GM12878 (cell line): Measurements from ENCODE around the gene WAS. TPM values are rescaled to one million over a fixed set of nuclear protein-coding genes. Genes with fewer than 3 reads are reported as not detected.

ENCODE experiments used
- ATF2 ChIP-seq: IDR thresholded peaks from 2 replicates; pipeline ENCODE4 v1.6.1; 2012; ENCODE audit warnings: low read length, inconsistent platforms
- BRCA1 ChIP-seq: IDR thresholded peaks from 2 replicates; pipeline ENCODE4 v1.6.1; 2011; ENCODE audit warnings: low read depth, low read length, improper control_type of control experiment
- GABPA ChIP-seq: IDR thresholded peaks from 2 replicates; pipeline ENCODE4 v1.6.1; 2014; ENCODE audit warnings: antibody characterized with exemption, low read depth, mild to moderate bottlenecking, inconsistent platforms
- KDM1A ChIP-seq: fragments of 200-600 bp; sonication (generic); IDR thresholded peaks from 2 replicates; pipeline ENCODE4 v1.6.1; 2016; ENCODE audit warnings: borderline replicate concordance
- MYB ChIP-seq: fragments of 150-350 bp; IDR thresholded peaks from 2 replicates; pipeline ENCODE4 v1.6.1; 2014; ENCODE audit warnings: mild to moderate bottlenecking, low read depth, low read length, borderline replicate concordance
- PAX5 ChIP-seq: IDR thresholded peaks from 2 replicates; pipeline ENCODE4 v1.6.1; 2011; ENCODE audit warnings: low read depth, low read length, borderline replicate concordance
- REST ChIP-seq: IDR thresholded peaks from 2 replicates; pipeline ENCODE4 v1.6.1; 2012; ENCODE audit warnings: mild to moderate bottlenecking, low read depth, low read length
- SPI1 ChIP-seq: IDR thresholded peaks from 2 replicates; pipeline ENCODE4 v1.6.1; 2011; ENCODE audit warnings: low read depth, mild to moderate bottlenecking, low read length, moderate library complexity, borderline replicate concordance; ENCODE audit not compliant: insufficient read depth
- STAT3 ChIP-seq: IDR thresholded peaks from 2 replicates; pipeline ENCODE4 v1.6.1; 2011; ENCODE audit warnings: low read depth, low read length, improper control_type of control experiment
- TAF1 ChIP-seq: IDR thresholded peaks from 2 replicates; pipeline ENCODE4 v1.6.1; 2011; ENCODE audit warnings: mild to moderate bottlenecking, low read depth, low read length, borderline replicate concordance
- ZBTB4 ChIP-seq: fragments of 450-650 bp; formaldehyde crosslinking; IDR thresholded peaks from 2 replicates; pipeline ENCODE4 v1.4.0; 2022; ENCODE audit warnings: mild to moderate bottlenecking, moderate library complexity
- polyA plus RNA-seq, 11 experiments: library from polyadenylated mRNA; depleted of rRNA in 4 of 11; unstranded in 6 of 11; stranded (reverse) in 5 of 11; fragments of >200 nt; fragmentation: Nextera tagmentation in 4 of 11; fragmentation: Illumina TruSeq in 1 of 11; extraction: Ambion mirVana in 4 of 11; extraction: Trizol in 1 of 11; gene quantifications; 1 replicate in 1 of 11; 2 replicates in 10 of 11; pipeline versions ENCODE4 v1.2.1 to v1.2.3, GENCODE V29; 2011 to 2016; ENCODE audit warnings: inconsistent platforms in 2 of 11, missing spikeins in 2 of 11, low read depth in 1 of 11
- total RNA-seq, 4 experiments: library from RNA; depleted of rRNA in 3 of 4; stranded (reverse); fragments of >200 nt in 3 of 4; fragmentation: Illumina TruSeq in 1 of 4; extraction: Trizol in 1 of 4; gene quantifications; 2 replicates each; pipeline versions ENCODE4 v1.2.1 to v1.2.3, GENCODE V29; 2013 to 2021

The WAS gene
- total and polyA plus RNA-seq, 10 of the 15 experiments (the other 5 are each of a cell fraction or from before 2014, with no cell fraction given): 1.6 to 84.7 (median 23.0) TPM

- TF ChIP-seq ATF2 (no peak), ZBTB4 (CRISPR knock-in tag) (no peak), PAX5 (peak; percentile 97), SPI1 (no peak), BRCA1 (no peak), STAT3 (no peak), TAF1 (peak; percentile 48; the same call in 1 of the 2 replicates), KDM1A (no peak), GABPA (no peak), MYB (no peak), REST (no peak)
Observed at GRCh38 chrX:48676106-48676892, 7.3 kb upstream of the WAS start (continued).
